Activated naive CD4-positive, alpha-beta T cell treated with anti-CD3 and anti-CD28 coated beads for 36 hours (primary cell): Measurements from ENCODE around the gene XCL2. TPM values are rescaled to one million over a fixed set of nuclear protein-coding genes. Genes with fewer than 3 reads are reported as not detected.
"Not testable (repeated sequence)": the region's sequence is repeated elsewhere in the genome, so short reads cannot be mapped to it uniquely, and the experiment has no call there.

ENCODE experiments used
- CTCF ChIA-PET: fragments of 350-600 bp; sonication (Branson Sonifier 250); formaldehyde crosslinking; loops from one replicate; lab custom pipeline; 2021; ENCODE audit warnings: antibody characterized with exemption; lab: Charles Lee
- DNase-seq: peaks from one replicate; pipeline ENCODE4 v3.0.0-alpha.2; 2020
- H3K27ac Mint-ChIP-seq: one replicate; pipeline ENCODE4 v1.8.0; 2021; ENCODE audit warnings: mild to moderate bottlenecking, mixed read lengths
- H3K27me3 Mint-ChIP-seq: one replicate; pipeline ENCODE4 v1.8.0; 2021; ENCODE audit warnings: low read depth, mixed read lengths
- H3K36me3 Mint-ChIP-seq: one replicate; pipeline ENCODE4 v1.8.0; 2021; ENCODE audit warnings: low read depth, mixed read lengths
- H3K4me1 Mint-ChIP-seq: one replicate; pipeline ENCODE4 v1.8.0; 2021; ENCODE audit warnings: low read depth, mixed read lengths
- H3K4me3 Mint-ChIP-seq: one replicate; pipeline ENCODE4 v1.8.0; 2021; ENCODE audit warnings: mild to moderate bottlenecking, moderate library complexity, mixed read lengths
- H3K9me3 Mint-ChIP-seq: one replicate; pipeline ENCODE4 v1.8.0; 2021; ENCODE audit warnings: mixed read lengths
- intact Hi-C: fragments of 100-400 bp; cut with micrococcal nuclease; formaldehyde crosslinking; loops from one replicate; pipeline ENCODE4 v1.15.1; 2023
- total RNA-seq, 2 experiments: library from RNA; stranded (reverse); gene quantifications; one replicate each; pipeline ENCODE4 v1.2.3, GENCODE V29; 2021

XCL2 gene
- total RNA-seq, 2 experiments from 2014 or later = not detected

GRCh38 chr1:168578531-168579185, 34.9 kb upstream of the XCL2 start:
- CTCF ChIA-PET = interaction anchor here (0.6 to 1.4 kb wide), 3 partner anchors 140 to 333 kb away, joined by 3 to 6 read pairs (median 5); no protein-coding TSS in a partner anchor
- H3K27me3 Mint-ChIP-seq, H3K9me3 Mint-ChIP-seq, H3K27ac Mint-ChIP-seq, DNase-seq, H3K4me3 Mint-ChIP-seq, intact Hi-C loops, H3K4me1 Mint-ChIP-seq, H3K36me3 Mint-ChIP-seq: not testable (repeated sequence)

- H3K27me3 Mint-ChIP-seq, H3K4me1 Mint-ChIP-seq, H3K36me3 Mint-ChIP-seq, DNase-seq, intact Hi-C loops, CTCF ChIA-PET, H3K4me3 Mint-ChIP-seq, H3K9me3 Mint-ChIP-seq, H3K27ac Mint-ChIP-seq: not testable (repeated sequence)
Observed at GRCh38 chr1:168576245-168576688, 32.5 kb upstream of the XCL2 start, which contains the start of gene XCL1. Gene XCL1, plus strand, starts transcription at chr1:168576605. Its CDS starts 33 bp downstream, at chr1:168576638.

GRCh38 chr1:168574234-168574633, 30.4 kb upstream of the XCL2 start:
- CTCF ChIA-PET = interaction anchor here (0.7 kb wide), 1 partner anchor 232 kb away, joined by 3 read pairs; no protein-coding TSS in a partner anchor

GRCh38 chr1:168572633-168573032, 28.8 kb upstream of the XCL2 start:
- no peaks in the 10 kb centered on the region for H3K27me3 Mint-ChIP-seq
- DNase-seq = no peak
- H3K27ac Mint-ChIP-seq = no peak overlapping the region
- no peaks in the 10 kb centered on the region for H3K36me3 Mint-ChIP-seq
- H3K9me3 Mint-ChIP-seq = no peaks in the 10 kb centered on the region
- CTCF ChIA-PET = no interaction called here
- H3K4me3 Mint-ChIP-seq = no peak overlapping the region
- intact Hi-C loops = loop anchor here (1.0 kb wide), 1 partner anchor 133 kb away; no protein-coding TSS in a partner anchor
- H3K4me1 Mint-ChIP-seq = peaks cover 6% of the 10 kb centered on the region

More at GRCh38 chr1:168574234-168574633, 30.4 kb upstream of the XCL2 start:
- not testable (repeated sequence) for H3K9me3 Mint-ChIP-seq, H3K27me3 Mint-ChIP-seq, H3K4me3 Mint-ChIP-seq, H3K36me3 Mint-ChIP-seq, H3K4me1 Mint-ChIP-seq, H3K27ac Mint-ChIP-seq
- peak; percentile 19 for DNase-seq
- intact Hi-C loops = loop anchor here (1.0 kb wide), 1 partner anchor 232 kb away; no protein-coding TSS in a partner anchor

GRCh38 chr1:168570652-168571051, 26.9 kb upstream of the XCL2 start:
- H3K9me3 Mint-ChIP-seq = no peaks in the 10 kb centered on the region
- intact Hi-C loops = no loop called here
- CTCF ChIA-PET = interaction anchor here (0.7 to 1.4 kb wide), 3 partner anchors 131 to 710 kb away, joined by 3 to 5 read pairs (median 3); no protein-coding TSS in a partner anchor
- DNase-seq = no peak
- H3K4me3 Mint-ChIP-seq = no peak overlapping the region
- H3K36me3 Mint-ChIP-seq = no peaks in the 10 kb centered on the region
- peaks cover 6% of the 10 kb centered on the region for H3K4me1 Mint-ChIP-seq
- no peaks in the 10 kb centered on the region for H3K27me3 Mint-ChIP-seq
- H3K27ac Mint-ChIP-seq = no peak overlapping the region

GRCh38 chr1:168568346-168568745, 24.5 kb upstream of the XCL2 start:
- Mint-ChIP-seq H3K27ac (no peak overlapping the region), H3K4me3 (no peak overlapping the region), H3K4me1 (peaks cover 3% of the 10 kb centered on the region), H3K27me3 (no peaks in the 10 kb centered on the region), H3K9me3 (no peaks in the 10 kb centered on the region), H3K36me3 (no peaks in the 10 kb centered on the region)
- DNase-seq = no peak
- CTCF ChIA-PET = interaction anchor here (1.2 kb wide), 1 partner anchor 129 kb away, joined by 3 read pairs; no protein-coding TSS in a partner anchor
- intact Hi-C loops = no loop called here

- intact Hi-C loops = no loop called here
- peaks cover 3% of the 10 kb centered on the region for H3K4me1 Mint-ChIP-seq
- H3K9me3 Mint-ChIP-seq = no peaks in the 10 kb centered on the region
- DNase-seq = no peak
- CTCF ChIA-PET = no interaction called here
- H3K36me3 Mint-ChIP-seq = no peaks in the 10 kb centered on the region
- H3K27ac Mint-ChIP-seq = no peak overlapping the region
- H3K27me3 Mint-ChIP-seq = no peaks in the 10 kb centered on the region
- H3K4me3 Mint-ChIP-seq = no peak overlapping the region
Observed at GRCh38 chr1:168567568-168567967, 23.8 kb upstream of the XCL2 start.

- intact Hi-C loops = no loop called here
- CTCF ChIA-PET = no interaction called here
- DNase-seq = no peak
- H3K4me1 Mint-ChIP-seq = no peaks in the 10 kb centered on the region
- no peaks in the 10 kb centered on the region for H3K36me3 Mint-ChIP-seq
- H3K4me3 Mint-ChIP-seq = no peak overlapping the region
- H3K27me3 Mint-ChIP-seq = no peaks in the 10 kb centered on the region
- H3K9me3 Mint-ChIP-seq = no peaks in the 10 kb centered on the region
- H3K27ac Mint-ChIP-seq = no peak overlapping the region
Observed at GRCh38 chr1:168567007-168567406, 23.2 kb upstream of the XCL2 start.

GRCh38 chr1:168565825-168566224, 22.0 kb upstream of the XCL2 start:
- no peak for DNase-seq
- Mint-ChIP-seq H3K4me1 (no peaks in the 10 kb centered on the region), H3K4me3 (no peak overlapping the region), H3K27ac (no peak overlapping the region), H3K27me3 (no peaks in the 10 kb centered on the region), H3K9me3 (no peaks in the 10 kb centered on the region), H3K36me3 (no peaks in the 10 kb centered on the region)
- CTCF ChIA-PET = interaction anchor here (0.6 to 1.5 kb wide), 5 partner anchors 37 to 224 kb away, joined by 3 to 7 read pairs (median 4); no protein-coding TSS in a partner anchor
- intact Hi-C loops = no loop called here

GRCh38 chr1:168561989-168562388, 18.2 kb upstream of the XCL2 start:
- no peaks in the 10 kb centered on the region for H3K36me3 Mint-ChIP-seq
- no peaks in the 10 kb centered on the region for H3K27me3 Mint-ChIP-seq
- no peaks in the 10 kb centered on the region for H3K9me3 Mint-ChIP-seq
- H3K4me1 Mint-ChIP-seq = peaks cover 8% of the 10 kb centered on the region
- CTCF ChIA-PET = no interaction called here
- H3K27ac Mint-ChIP-seq = no peak overlapping the region
- no peak overlapping the region for H3K4me3 Mint-ChIP-seq
- intact Hi-C loops = no loop called here
- no peak for DNase-seq

GRCh38 chr1:168560370-168560769, 16.6 kb upstream of the XCL2 start:
- Mint-ChIP-seq H3K27me3 (no peaks in the 10 kb centered on the region), H3K9me3 (no peaks in the 10 kb centered on the region), H3K4me1 (peaks cover 11% of the 10 kb centered on the region), H3K4me3 (no peak overlapping the region), H3K27ac (no peak overlapping the region), H3K36me3 (no peaks in the 10 kb centered on the region)
- DNase-seq = no peak
- intact Hi-C loops = no loop called here
- CTCF ChIA-PET = interaction anchor here (0.6 to 2.0 kb wide), 3 partner anchors 119 to 218 kb away, joined by 3 to 10 read pairs (median 4); no protein-coding TSS in a partner anchor

- no peak overlapping the region for H3K4me3 Mint-ChIP-seq
- H3K27ac Mint-ChIP-seq = no peak overlapping the region
- H3K9me3 Mint-ChIP-seq = no peaks in the 10 kb centered on the region
- H3K4me1 Mint-ChIP-seq = peaks cover 11% of the 10 kb centered on the region
- H3K36me3 Mint-ChIP-seq = no peaks in the 10 kb centered on the region
- intact Hi-C loops = no loop called here
- no peaks in the 10 kb centered on the region for H3K27me3 Mint-ChIP-seq
- DNase-seq = no peak
- CTCF ChIA-PET = no interaction called here
Observed at GRCh38 chr1:168556647-168557046, 12.8 kb upstream of the XCL2 start.
